HL-60 (cell line): ENCODE measurements around the gene NUP93.

Experiments used
- DNase-seq, 2 experiments: peaks; one replicate each; pipeline ENCODE4 v3.0.0-alpha.2; 2010 to 2020; ENCODE audit warnings: low read depth in 1 of 2, low spot score in 1 of 2
- H3K27ac ChIP-seq: fragments of 250-450 bp; sonication (Bioruptor Pico); replicated peaks from 2 replicates; pipeline ENCODE4 v1.5.1; 2020; ENCODE audit warnings: mild to moderate bottlenecking, moderate library complexity
- H3K27me3 ChIP-seq: fragments of 250-450 bp; sonication (Bioruptor Pico); 2 replicates; pipeline ENCODE4 v1.5.1; 2021; ENCODE audit warnings: mild to moderate bottlenecking, moderate library complexity; ENCODE audit not compliant: insufficient read depth, poor library complexity, severe bottlenecking
- H3K4me3 ChIP-seq: replicated peaks from 2 replicates; pipeline ENCODE4 v1.5.1; 2011; ENCODE audit warnings: mild to moderate bottlenecking, control low read depth, low read length; ENCODE audit not compliant: insufficient read depth
- GABPA ChIP-seq: IDR thresholded peaks from 2 replicates; pipeline ENCODE4 v1.6.1; 2012; ENCODE audit warnings: low read depth
- POLR2AphosphoS5 ChIP-seq: IDR thresholded peaks from 2 replicates; pipeline ENCODE4 v1.6.1; 2012; ENCODE audit warnings: low read depth
- SPI1 ChIP-seq: IDR thresholded peaks from 2 replicates; pipeline ENCODE4 v1.6.1; 2012; ENCODE audit warnings: low read depth, mild to moderate bottlenecking, borderline replicate concordance
- TF ChIP-seq, protein P1 (sequence below): IDR thresholded peaks from one replicate; pipeline ENCODE4 v1.5.1; 2011; ENCODE audit warnings: low read length, control low read depth, inconsistent platforms; ENCODE audit not compliant: insufficient read depth
- TF ChIP-seq, protein P2 (sequence below): IDR thresholded peaks from 2 replicates; pipeline ENCODE4 v1.6.1; 2012; ENCODE audit warnings: low read depth; ENCODE audit not compliant: insufficient replicate concordance

Gene NUP93

DNA sequence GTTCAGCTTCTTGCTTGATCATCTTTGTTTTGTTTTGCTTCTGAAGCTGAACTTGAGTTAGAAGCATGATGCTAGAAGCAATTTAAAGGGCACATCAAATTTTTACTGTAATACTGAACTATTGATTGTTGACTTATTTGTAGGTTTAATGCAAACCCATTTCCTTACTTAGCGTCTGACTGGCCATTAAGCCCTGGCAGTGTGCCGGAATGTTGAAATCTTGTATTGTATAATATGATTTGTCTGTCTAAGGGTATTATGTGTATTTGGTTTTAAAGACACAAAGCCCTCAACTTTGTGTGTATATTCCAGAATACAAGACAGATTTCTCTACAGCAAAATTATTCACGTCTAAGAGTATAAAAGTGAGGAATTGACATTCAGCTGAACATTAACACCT is 39.7 kb downstream of the NUP93 start:
- H3K4me3 ChIP-seq = no peak overlapping the region
- no peak for DNase-seq
- TF ChIP-seq SPI1 (no peak), GABPA (no peak), POLR2AphosphoS5 (no peak)
- TF ChIP-seq, protein P1, sequence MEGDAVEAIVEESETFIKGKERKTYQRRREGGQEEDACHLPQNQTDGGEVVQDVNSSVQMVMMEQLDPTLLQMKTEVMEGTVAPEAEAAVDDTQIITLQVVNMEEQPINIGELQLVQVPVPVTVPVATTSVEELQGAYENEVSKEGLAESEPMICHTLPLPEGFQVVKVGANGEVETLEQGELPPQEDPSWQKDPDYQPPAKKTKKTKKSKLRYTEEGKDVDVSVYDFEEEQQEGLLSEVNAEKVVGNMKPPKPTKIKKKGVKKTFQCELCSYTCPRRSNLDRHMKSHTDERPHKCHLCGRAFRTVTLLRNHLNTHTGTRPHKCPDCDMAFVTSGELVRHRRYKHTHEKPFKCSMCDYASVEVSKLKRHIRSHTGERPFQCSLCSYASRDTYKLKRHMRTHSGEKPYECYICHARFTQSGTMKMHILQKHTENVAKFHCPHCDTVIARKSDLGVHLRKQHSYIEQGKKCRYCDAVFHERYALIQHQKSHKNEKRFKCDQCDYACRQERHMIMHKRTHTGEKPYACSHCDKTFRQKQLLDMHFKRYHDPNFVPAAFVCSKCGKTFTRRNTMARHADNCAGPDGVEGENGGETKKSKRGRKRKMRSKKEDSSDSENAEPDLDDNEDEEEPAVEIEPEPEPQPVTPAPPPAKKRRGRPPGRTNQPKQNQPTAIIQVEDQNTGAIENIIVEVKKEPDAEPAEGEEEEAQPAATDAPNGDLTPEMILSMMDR = no peak
- TF ChIP-seq, protein P2, sequence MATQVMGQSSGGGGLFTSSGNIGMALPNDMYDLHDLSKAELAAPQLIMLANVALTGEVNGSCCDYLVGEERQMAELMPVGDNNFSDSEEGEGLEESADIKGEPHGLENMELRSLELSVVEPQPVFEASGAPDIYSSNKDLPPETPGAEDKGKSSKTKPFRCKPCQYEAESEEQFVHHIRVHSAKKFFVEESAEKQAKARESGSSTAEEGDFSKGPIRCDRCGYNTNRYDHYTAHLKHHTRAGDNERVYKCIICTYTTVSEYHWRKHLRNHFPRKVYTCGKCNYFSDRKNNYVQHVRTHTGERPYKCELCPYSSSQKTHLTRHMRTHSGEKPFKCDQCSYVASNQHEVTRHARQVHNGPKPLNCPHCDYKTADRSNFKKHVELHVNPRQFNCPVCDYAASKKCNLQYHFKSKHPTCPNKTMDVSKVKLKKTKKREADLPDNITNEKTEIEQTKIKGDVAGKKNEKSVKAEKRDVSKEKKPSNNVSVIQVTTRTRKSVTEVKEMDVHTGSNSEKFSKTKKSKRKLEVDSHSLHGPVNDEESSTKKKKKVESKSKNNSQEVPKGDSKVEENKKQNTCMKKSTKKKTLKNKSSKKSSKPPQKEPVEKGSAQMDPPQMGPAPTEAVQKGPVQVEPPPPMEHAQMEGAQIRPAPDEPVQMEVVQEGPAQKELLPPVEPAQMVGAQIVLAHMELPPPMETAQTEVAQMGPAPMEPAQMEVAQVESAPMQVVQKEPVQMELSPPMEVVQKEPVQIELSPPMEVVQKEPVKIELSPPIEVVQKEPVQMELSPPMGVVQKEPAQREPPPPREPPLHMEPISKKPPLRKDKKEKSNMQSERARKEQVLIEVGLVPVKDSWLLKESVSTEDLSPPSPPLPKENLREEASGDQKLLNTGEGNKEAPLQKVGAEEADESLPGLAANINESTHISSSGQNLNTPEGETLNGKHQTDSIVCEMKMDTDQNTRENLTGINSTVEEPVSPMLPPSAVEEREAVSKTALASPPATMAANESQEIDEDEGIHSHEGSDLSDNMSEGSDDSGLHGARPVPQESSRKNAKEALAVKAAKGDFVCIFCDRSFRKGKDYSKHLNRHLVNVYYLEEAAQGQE = no peak
- no peak overlapping the region for H3K27ac ChIP-seq
- H3K27me3 ChIP-seq = no peaks in the 10 kb centered on the region

DNA sequence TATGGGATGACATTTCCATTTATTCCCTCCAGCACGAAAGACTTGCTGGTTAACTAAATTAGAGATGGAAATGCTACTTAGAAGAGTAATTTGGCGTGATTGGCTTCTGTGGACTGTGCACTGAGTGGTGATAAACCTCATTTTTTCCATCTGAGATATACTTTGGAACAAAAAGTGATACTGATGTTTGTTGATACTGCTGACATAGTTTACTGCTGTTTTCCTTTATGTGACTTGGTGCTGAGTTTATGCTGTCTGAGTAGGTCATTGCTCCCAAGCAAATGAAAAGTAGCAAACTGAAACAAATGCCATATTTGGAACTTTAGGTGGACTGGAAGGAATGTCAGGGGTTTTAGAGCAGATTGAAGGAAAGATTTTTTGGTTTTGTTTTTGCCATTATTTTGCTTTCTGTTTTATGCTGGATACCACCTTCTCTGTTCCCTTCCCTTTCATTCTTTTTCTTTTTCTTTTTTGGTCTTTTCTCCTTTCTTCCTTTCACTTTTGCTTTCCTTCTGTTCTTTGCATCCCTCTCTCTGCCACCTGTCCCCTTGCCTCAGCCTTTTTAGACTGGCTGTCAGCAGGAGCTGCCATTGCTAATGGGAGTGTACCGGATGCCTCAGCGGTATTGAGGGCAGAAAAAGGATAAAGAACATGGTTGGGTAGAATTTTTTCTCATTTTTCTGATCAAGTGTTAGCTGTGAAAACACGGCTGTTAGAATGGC is 41.8 kb downstream of the NUP93 start:
- no peak overlapping the region for H3K27ac ChIP-seq
- TF ChIP-seq, protein P2 = no peak
- TF ChIP-seq POLR2AphosphoS5 = no peak
- TF ChIP-seq, protein P1 = no peak
- H3K27me3 ChIP-seq = no peaks in the 10 kb centered on the region
- no peak for DNase-seq
- no peak overlapping the region for H3K4me3 ChIP-seq

DNA sequence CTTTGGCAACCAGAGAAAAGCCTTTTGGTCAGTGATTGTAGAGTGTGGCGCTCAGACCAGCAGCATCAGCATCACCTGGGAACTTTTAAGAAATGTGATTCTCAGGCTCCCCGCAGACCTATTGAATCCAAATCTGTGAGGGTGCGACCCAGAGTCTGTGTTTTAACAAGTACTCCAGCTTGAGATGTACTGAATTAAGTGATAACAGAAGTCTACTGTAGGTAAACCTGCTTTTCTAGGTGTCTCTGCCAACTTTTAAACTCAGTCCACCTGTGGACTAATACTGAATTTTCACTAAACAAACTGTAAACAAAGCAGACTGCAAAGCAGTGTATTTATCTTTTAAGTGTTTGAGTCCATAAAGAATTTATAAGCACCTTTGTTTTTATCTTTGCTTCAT is 43.6 kb downstream of the NUP93 start:
- Histone ChIP-seq H3K27me3 (no peaks in the 10 kb centered on the region), H3K27ac (no peak overlapping the region), H3K4me3 (no peak overlapping the region)
- DNase-seq = no peak
- TF ChIP-seq POLR2AphosphoS5 (no peak), SPI1 (no peak), GABPA (no peak)
- TF ChIP-seq, protein P1 = no peak
- TF ChIP-seq, protein P2 = no peak
